ENCODE data around the gene MAX.

- no peak for TF ChIP-seq GATA2 (IDR thresholded peaks at IDR 0.05; ENCODE audit: low read depth, low read length)
- TF ChIP-seq GATA3 (IDR thresholded peaks at IDR 0.05; ENCODE audit: low read depth, low read length) = no peak
These were observed at the start of gene MAX for GRCh38 chr14:65102441-65103149.

Measured in SH-SY5Y (cell line).